GM10847 (cell line): ENCODE results near the gene GTF2H3.

ENCODE experiments used
- POLR2A ChIP-seq: IDR thresholded peaks from 2 replicates; pipeline ENCODE4 v1.6.1; 2011; ENCODE audit not compliant: insufficient read length; ENCODE audit errors: extremely low read depth

The GTF2H3 gene

GRCh38 chr12:123633379-123634141 is at the start of gene GTF2H3, which contains the start of gene EIF2B1:
Gene GTF2H3 (plus strand): TSS chr12:123633829. CDS start chr12:123633860, 31 bp downstream.
Gene EIF2B1 (minus strand): TSS chr12:123633686. CDS start chr12:123633557, 129 bp downstream.
- TF ChIP-seq POLR2A: peak; percentile 98

GRCh38 chr12:123591702-123592481 is 41.7 kb upstream of the GTF2H3 start:
- TF ChIP-seq POLR2A: no peak

GRCh38 chr12:123595729-123596128 is 37.9 kb upstream of the GTF2H3 start:
- TF ChIP-seq POLR2A: no peak

- TF ChIP-seq POLR2A: no peak
Observed at GRCh38 chr12:123597100-123597499, 36.5 kb upstream of the GTF2H3 start.

GRCh38 chr12:123598522-123598921 is 35.1 kb upstream of the GTF2H3 start:
- TF ChIP-seq POLR2A: no peak

- TF ChIP-seq POLR2A: no peak
Observed at GRCh38 chr12:123599310-123599709, 34.3 kb upstream of the GTF2H3 start.

GRCh38 chr12:123599721-123600120 is 33.9 kb upstream of the GTF2H3 start:
- TF ChIP-seq POLR2A: no peak

- TF ChIP-seq POLR2A: peak; percentile 91
Observed at GRCh38 chr12:123601602-123602489, 31.8 kb upstream of the GTF2H3 start, which contains the start of gene DDX55. Gene DDX55 (plus strand): TSS chr12:123602099. CDS start chr12:123602149, 50 bp downstream.

- no peak for TF ChIP-seq POLR2A
Observed at GRCh38 chr12:123602651-123603195, 30.9 kb upstream of the GTF2H3 start.

GRCh38 chr12:123607756-123608155 is 25.9 kb upstream of the GTF2H3 start:
- TF ChIP-seq POLR2A: no peak

- TF ChIP-seq POLR2A: no peak
Observed at GRCh38 chr12:123608182-123608581, 25.4 kb upstream of the GTF2H3 start.

- TF ChIP-seq POLR2A: no peak
Observed at GRCh38 chr12:123614110-123614509, 19.5 kb upstream of the GTF2H3 start.

- TF ChIP-seq POLR2A: no peak
Observed at GRCh38 chr12:123614531-123614930, 19.1 kb upstream of the GTF2H3 start.

GRCh38 chr12:123617144-123617543 is 16.5 kb upstream of the GTF2H3 start:
- TF ChIP-seq POLR2A: no peak

GRCh38 chr12:123617580-123617979 is 16.0 kb upstream of the GTF2H3 start:
- TF ChIP-seq POLR2A: no peak
